Measurements from ENCODE around the gene PRKCD. TPM values are rescaled to one million over a fixed set of nuclear protein-coding genes. Genes with fewer than 3 reads are reported as not detected.

Gene PRKCD
- polyA plus RNA-seq, 1 experiment, result 13.7 TPM

DNA sequence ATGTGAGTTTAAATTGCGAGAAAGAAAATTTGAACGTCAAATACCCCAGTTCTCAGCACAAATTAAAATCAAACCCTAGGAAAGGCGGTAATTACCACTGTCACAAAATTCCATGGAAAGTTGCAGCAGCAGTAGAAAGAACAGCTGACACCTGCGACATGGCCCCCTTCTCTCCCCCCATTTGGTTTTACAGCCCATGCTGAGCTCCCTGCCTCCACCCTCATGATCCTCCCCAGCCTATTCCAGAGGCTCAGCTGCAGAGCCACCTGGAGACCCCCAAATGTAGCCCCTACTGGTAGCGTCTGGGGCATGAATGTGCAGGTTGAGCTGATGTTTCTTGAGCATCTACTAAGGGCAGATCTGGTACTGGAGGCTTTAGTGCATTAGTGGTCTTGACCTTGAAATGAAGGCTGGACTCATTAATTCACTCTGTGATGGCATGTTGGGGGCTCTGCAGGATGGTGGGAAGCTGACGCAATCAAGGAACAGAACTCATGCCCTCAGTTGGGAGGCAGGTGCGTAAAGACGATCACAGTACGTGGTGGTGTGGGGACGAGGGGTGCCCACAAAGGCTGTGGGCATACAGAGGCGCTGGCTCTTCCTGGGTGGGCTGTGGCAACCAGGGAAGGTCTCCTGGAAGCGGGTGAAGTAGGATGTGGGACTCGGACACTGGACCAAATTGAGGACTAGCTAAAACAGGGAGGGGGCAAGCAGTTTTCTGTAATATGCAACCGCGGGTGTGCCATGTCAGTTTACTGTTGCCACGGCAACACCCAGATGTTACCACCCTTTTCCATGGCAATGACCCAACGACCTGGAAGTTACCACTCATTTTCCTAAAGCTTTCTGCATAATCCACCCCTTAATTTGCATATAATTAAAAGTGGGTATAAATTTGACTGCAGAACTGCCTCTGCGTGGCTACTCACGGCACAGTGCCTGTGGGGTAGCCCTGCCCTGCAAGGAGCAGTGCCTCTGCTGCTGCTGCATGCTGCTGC, 39.8 kb downstream of the PRKCD start:
- H3K4me3 ChIP-seq (ENCODE audit: low read depth, low read length), result no peak overlapping the region
- CTCF ChIA-PET, result interaction anchor here (1.4 to 1.7 kb wide), 2 partner anchors 19 to 86 kb away, joined by 6 to 8 read pairs; no protein-coding TSS in a partner anchor
- TF ChIP-seq CTCF (IDR thresholded peaks at IDR 0.05; ENCODE audit: low read depth, low read length), result no peak
- POLR2A ChIA-PET, result no interaction called here
- H3K27me3 ChIP-seq (ENCODE audit: control insufficient read depth, insufficient read depth, low read length), result no peaks in the 10 kb centered on the region
- H3K9me3 ChIP-seq (ENCODE audit: control insufficient read depth, insufficient read depth, low read length), result no peaks in the 10 kb centered on the region
- DNase-seq (ENCODE audit: low read depth, low spot score), result no peak
- no peak overlapping the region for H3K27ac ChIP-seq (ENCODE audit: low read depth, low read length)

DNA sequence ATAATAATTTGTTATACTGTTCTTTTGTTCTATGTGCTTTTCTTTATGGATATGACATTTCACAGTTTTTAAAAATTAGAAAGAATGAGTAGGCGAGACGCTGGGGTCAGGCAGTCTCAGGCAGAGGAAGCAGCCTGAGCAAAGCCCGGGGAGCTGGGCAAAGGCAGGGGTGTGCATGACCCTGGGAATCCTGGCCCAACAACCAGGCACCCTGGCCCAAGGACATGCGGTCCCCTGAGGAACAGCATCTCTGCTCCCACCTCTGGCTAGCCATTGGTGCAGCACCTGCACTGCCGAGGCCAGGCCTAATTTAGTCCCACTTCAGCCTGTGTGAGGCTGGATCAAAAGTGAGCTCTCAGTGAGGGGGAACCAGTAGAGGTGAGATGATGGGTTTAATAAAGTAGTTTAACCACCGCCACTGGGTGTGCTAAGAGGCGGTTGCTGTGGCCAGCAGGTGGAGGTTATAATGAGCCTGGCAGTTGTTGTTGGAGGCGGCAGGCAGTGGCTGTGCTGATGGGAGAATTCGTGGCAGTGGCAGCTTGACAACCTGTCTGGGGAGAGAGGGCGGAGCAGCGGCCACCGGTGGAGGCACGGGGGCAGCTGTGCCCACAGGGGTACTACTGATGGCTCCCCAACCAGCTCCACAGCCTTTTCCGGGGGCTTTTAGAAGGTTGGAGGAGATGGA, 41.5 kb downstream of the PRKCD start:
- ChIA-PET CTCF (interaction anchor here (1.2 kb wide), 1 partner anchor 88 kb away, joined by 5 read pairs; no protein-coding TSS in a partner anchor), POLR2A (no interaction called here)
- no peak for DNase-seq (ENCODE audit: low read depth, low spot score)

GRCh38 chr3:53211706-53212702, 51.0 kb downstream of the PRKCD start:
- POLR2A ChIA-PET, result no interaction called here
- no peak for TF ChIP-seq CTCF (IDR thresholded peaks at IDR 0.05; ENCODE audit: low read depth, low read length)
- CTCF ChIA-PET, result interaction anchor here (1.1 to 2.1 kb wide), 2 partner anchors 8 to 16 kb away, joined by 4 to 13 read pairs; no protein-coding TSS in a partner anchor
- DNase-seq (ENCODE audit: low read depth, low spot score), result no peak
- Histone ChIP-seq H3K9me3 (ENCODE audit: control insufficient read depth, insufficient read depth, low read length) (peaks cover 7% of the 10 kb centered on the region), H3K4me3 (ENCODE audit: low read depth, low read length) (no peak overlapping the region), H3K27ac (ENCODE audit: low read depth, low read length) (no peak overlapping the region), H3K27me3 (ENCODE audit: control insufficient read depth, insufficient read depth, low read length) (no peaks in the 10 kb centered on the region)

More for the DNA sequence above, 41.5 kb downstream of the PRKCD start:
- TF ChIP-seq CTCF (IDR thresholded peaks at IDR 0.05; ENCODE audit: low read depth, low read length), result no peak
- Histone ChIP-seq H3K27ac (ENCODE audit: low read depth, low read length) (no peak overlapping the region), H3K27me3 (ENCODE audit: control insufficient read depth, insufficient read depth, low read length) (no peaks in the 10 kb centered on the region), H3K9me3 (ENCODE audit: control insufficient read depth, insufficient read depth, low read length) (no peaks in the 10 kb centered on the region), H3K4me3 (ENCODE audit: low read depth, low read length) (no peak overlapping the region)

GRCh38 chr3:53213276-53213675, 52.3 kb downstream of the PRKCD start:
- no peak overlapping the region for H3K27ac ChIP-seq (ENCODE audit: low read depth, low read length)
- ChIA-PET POLR2A (no interaction called here), CTCF (no interaction called here)
- H3K9me3 ChIP-seq (ENCODE audit: control insufficient read depth, insufficient read depth, low read length), result peaks cover 7% of the 10 kb centered on the region
- no peak for TF ChIP-seq CTCF (IDR thresholded peaks at IDR 0.05; ENCODE audit: low read depth, low read length)
- no peak overlapping the region for H3K4me3 ChIP-seq (ENCODE audit: low read depth, low read length)
- DNase-seq (ENCODE audit: low read depth, low spot score), result no peak
- H3K27me3 ChIP-seq (ENCODE audit: control insufficient read depth, insufficient read depth, low read length), result no peaks in the 10 kb centered on the region

All from AG04450 (cell line).